Medulla oblongata (tissue), 1 donor: ENCODE results near the gene GLUD2.
"Not testable (repeated sequence)": the region's sequence is repeated elsewhere in the genome, so short reads cannot be mapped to it uniquely, and the experiment has no call there.

Source experiments
- DNase-seq: peaks from one replicate; pipeline ENCODE4 v3.0.0-alpha.2; 2015; ENCODE audit errors: extremely low spot score

GLUD2 gene

GRCh38 chrX:121047441-121048419 lies at the start of gene GLUD2:
GLUD2 (plus strand) TSS chrX:121047610; CDS start chrX:121047685, 75 bp downstream.
- DNase-seq: peak; percentile 16

GRCh38 chrX:120999413-120999812 lies 48.0 kb upstream of the GLUD2 start:
- DNase-seq: no peak

- DNase-seq: no peak
These were observed 46.8 kb upstream of the GLUD2 start for GRCh38 chrX:121000589-121000988.

DNA sequence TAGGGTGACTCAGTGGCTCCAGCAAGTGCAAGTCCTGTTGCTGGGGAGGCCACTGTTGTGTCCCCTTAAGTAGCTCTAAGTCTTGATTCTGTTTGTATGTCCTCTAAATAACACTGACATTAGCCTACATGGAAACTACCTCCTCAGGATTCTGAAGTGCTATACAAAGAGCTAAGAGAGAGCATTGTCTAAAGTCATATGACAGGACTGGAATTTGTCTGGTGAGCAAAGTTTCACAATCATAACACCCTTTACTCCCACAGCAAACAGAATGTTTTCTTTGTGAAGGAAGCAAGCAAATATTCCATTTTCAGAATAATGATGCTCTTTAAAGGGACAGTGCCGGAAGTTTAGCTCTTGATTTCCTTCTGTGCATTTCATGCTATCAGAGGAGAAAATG lies 38.5 kb upstream of the GLUD2 start:
- no peak for DNase-seq

DNA sequence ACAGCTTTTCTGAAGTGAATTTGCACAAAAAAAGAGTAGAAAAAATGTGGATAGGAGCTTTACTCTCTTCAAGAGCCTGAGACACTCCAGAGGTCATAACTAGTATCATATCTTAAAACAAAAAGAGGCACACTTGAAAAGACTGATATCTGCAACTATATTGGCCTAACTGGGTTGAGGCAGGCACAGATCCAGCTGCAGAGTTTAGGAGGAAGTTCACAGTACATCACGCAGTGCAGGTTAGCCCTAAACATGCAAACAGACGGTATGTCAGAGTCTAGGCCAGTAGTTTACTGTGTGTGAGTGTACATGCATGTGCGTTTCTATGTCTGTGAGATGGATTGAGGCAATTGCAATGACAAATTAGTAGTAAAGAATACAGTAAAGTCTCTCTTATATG lies 37.6 kb upstream of the GLUD2 start:
- DNase-seq: no peak

- DNase-seq: peak; percentile 4
These were observed 37.2 kb upstream of the GLUD2 start for GRCh38 chrX:121010218-121010617.

- DNase-seq: no peak
These were observed 36.2 kb upstream of the GLUD2 start for GRCh38 chrX:121011254-121011653.

DNA sequence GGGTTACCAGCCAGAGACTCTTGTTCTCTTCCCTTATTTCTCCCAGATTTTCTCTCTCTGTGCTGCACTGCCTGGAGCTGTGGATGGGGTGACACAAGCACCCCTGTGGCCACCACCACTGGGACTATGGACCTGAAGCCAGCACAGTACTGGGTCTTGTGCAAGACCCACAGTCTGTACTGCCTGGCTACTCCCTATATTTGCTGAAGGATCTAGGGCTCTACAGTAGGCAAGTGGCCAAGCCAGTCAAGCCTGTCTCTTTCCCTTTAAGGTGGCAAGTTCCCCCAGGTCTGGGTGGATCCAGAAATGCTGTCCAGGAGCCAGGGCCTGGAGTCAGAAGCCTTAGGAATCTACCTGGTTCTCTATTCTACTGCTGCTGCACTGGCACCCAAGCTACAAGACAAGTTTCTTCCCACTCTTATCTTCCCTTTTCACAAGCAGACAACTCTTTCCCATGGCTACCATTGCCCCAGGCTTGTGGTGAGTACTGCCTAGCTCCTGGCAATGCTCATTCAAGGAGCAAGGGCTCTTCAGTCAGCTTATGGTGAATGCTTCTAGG lies 33.4 kb upstream of the GLUD2 start:
- DNase-seq: no peak

GRCh38 chrX:121014826-121015225 lies 32.6 kb upstream of the GLUD2 start:
- no peak for DNase-seq

GRCh38 chrX:121028419-121028818 lies 19.0 kb upstream of the GLUD2 start:
- DNase-seq: no peak

- DNase-seq: no peak
These were observed 17.3 kb upstream of the GLUD2 start for GRCh38 chrX:121030083-121030482.

DNA sequence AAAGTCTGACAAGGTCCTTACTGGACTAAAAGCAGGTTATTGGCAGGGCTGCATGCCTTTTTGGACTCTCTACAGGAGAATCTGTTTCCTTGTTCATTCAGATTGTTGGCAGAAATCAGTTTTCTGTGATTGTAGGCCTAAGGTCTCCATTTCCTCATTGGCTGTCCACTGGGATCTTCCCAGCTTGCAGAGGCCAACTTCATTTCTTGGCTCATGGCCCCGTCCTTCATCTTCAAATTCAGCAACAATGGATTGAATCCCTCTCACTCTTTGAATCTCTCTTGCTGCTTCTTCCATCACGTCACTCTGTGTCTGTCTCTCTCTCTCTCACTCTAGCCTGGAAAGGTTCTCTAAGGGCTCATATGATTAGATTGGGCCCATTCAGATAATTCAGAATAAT lies 14.9 kb upstream of the GLUD2 start:
- DNase-seq: no peak

- DNase-seq: no peak
These were observed 11.3 kb upstream of the GLUD2 start for GRCh38 chrX:121036137-121036536.

DNA sequence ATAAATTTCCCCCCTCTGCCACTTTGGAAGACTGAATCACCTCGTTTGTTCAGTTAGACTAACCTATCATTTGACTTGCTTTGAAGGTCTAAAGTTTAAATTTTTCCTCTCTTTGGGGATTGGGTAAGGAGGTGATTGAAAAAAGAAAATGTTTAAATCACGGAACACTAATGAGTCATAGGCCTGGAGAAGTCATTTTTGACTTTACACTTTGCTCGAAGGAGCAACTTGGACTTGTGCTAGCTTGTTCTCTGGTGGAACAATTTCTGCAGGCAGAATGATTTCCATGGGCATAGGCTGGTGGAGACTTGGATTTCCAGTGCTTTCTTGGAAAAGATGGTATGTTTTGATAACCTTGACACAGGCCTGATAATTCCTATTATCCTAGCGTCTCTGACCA lies 10.5 kb upstream of the GLUD2 start:
- DNase-seq: no peak

DNA sequence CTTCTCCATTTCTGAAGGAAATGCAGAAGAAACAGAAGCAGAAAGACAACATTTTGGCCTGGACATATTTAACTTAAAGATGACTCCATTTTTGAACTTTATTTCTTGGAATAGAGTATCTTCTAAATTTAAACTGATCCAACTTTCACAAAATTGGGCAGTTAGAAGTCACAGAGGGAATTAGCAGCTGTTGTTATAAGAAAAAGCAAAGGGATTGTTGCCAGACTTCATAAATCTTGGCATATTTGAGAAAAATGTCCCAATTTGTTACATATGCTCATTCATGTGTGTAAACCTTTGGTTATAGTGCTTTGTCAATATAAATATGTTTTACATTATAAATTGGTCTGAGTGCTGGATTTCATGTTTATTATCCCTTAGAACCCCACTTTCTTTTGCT lies 3.4 kb downstream of the GLUD2 start:
- DNase-seq: no peak

GRCh38 chrX:121052122-121052521 lies 4.7 kb downstream of the GLUD2 start:
- DNase-seq: no peak

DNA sequence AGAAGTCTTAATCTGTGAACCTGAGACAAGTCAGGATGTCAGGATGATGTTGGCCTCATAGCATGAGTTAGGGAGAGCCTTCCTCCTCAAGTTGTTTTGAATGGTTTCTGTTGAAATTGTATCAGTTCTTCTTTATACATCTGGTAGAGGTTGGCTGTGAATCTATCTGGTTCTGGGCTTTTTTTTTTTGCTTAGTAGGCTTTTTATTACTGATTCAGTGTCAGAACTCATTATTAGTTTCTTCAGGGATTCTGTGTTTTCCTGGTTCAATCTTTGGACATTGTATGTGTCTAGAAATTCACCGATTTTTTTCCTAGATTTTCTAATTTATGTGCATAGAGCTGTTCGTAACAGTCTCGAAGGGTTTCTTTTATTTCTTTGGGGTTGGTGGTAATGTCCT lies 14.9 kb downstream of the GLUD2 start:
- DNase-seq: no peak

GRCh38 chrX:121064579-121064978 lies 17.2 kb downstream of the GLUD2 start:
- DNase-seq: no peak

DNA sequence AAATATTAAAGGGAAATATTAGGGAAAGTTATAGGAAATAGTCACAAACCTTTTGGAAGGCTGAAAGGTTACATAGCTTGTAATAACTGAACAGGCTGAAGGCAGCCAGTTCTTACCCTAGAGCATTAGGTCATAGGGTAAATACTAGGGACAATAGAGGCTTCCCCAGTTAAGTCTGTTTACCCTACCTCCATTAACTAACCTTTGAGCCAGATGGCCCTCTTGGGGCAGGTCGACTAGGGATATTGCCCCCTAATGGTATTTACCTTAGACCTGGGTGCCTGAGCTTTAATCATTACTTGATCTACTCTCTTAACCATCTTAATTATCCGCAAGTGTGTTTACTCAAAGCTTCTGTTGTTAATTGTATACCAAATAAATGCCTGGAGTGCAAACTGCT lies 36.8 kb downstream of the GLUD2 start:
- not testable (repeated sequence) for DNase-seq

DNA sequence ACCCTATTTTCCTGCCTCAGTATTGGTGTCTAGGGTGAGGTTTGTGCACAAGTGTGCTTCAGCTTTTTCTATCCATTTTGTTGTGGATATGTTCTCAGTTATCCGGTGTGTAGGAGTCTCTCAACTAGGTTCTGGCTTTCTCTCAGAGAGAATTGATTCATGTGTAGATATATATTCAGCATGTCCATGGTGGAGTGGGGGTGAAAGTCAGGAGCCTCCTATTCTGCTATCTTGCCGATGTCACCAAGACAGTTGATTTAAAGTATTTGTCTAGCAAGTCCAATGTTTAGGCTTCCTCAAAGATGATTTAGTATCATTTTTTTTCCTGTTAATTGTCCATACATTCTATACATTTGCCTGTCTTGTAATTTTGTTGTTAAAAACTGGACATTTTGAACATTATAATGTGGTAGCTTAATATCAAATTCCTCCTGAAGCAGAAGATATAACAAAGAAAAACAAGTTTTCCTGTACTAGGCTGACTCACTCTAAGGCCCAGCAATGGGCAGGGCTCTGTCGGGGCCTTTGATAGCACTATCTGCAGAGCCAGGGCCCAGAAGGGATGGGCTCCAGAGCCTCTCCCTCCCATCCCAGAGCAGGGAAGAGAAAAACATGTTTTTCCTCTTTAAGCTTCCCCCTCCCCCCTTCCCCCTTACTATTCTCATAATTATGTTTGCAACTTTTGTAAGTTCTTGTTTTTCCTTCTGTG lies 37.6 kb downstream of the GLUD2 start:
- no peak for DNase-seq

DNA sequence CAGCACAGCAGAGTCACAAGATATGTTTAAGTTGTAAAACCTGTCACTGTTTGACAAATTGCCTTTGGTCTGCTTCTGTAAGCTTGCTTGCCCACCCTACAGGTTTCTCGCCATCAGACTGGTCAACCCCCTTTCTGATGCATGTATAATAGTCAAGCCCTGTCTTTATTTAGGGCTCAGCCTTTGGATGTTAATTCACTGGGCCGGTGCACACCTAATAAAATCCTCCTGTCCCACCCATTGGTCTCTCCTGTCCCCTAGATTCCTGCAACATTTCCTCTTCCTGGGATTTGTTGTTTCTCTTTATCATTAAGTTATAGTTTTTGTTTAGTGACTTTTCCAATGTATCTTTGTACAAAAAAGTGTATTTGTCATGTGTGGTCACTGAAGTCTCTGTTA lies 38.2 kb downstream of the GLUD2 start:
- no peak for DNase-seq

DNA sequence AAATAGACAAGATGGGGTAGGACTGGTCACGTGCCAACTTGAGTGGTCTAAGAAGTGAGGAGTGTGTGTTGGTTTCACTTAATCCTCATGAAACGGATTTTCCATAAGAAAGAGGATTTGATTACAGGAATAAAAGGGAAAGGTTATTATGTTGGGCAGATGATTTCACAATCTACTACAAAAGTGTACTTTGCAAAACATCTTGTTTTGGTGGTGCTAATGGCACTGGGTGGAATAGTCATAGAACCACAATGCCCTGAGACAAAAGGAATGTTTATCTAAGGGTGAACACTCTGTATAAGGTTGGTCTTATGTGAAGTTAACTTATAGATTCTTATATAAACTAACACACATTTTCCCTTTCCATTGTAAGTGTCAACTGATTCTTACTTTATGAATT lies 45.6 kb downstream of the GLUD2 start:
- DNase-seq: no peak
